NB4 (cell line): ENCODE measurements around the gene MCUR1.

Source experiments
- MYC ChIP-seq: IDR thresholded peaks from 2 replicates; pipeline ENCODE4 v1.6.1; 2011; ENCODE audit warnings: low read depth, low read length
- POLR2A ChIP-seq: IDR thresholded peaks from 2 replicates; pipeline ENCODE4 v1.6.1; 2011; ENCODE audit warnings: mild to moderate bottlenecking; ENCODE audit not compliant: insufficient read length; ENCODE audit errors: extremely low read depth
- TF ChIP-seq, protein P1 (sequence below): IDR thresholded peaks from one replicate; pipeline ENCODE4 v1.5.1; 2012; ENCODE audit warnings: low read depth, low read length

DNA sequence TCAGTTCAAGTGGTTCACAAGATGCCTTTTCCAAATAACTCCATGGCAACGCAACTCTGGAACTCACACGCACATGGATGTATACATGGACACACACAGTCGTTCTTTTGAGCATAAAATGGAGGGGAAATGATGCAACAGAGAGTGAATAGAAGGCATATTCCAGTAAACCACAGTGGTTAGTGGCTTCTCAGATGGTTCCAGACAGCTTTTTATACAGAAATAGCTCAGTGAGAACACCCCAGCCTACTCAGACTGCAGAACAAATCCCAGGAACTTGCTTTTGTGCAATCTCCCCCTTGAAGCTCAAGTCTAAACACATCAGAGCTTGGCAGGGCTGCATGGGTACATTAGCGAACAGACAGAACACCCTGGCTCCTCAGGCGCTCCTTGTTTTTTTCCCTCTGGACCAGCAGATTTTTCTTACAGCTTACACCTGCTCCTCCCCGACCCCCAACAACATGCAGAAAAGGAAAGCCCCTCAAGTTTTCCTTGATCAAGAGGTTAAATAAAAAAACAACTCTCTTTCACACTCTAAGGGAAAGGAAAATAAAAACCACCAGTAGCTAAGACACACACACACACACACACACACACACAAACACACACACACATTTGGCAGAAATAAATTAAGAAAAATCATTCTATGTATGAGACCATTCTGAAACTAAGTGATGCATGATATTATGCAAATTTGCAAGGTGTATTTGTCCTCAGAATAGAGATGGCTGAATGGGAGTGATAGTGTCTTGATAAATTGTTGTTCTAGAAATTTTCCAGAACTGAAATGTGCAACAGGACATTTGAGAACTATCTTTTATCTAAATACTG lies 51.5 kb downstream of the MCUR1 start:
- TF ChIP-seq, protein P1, sequence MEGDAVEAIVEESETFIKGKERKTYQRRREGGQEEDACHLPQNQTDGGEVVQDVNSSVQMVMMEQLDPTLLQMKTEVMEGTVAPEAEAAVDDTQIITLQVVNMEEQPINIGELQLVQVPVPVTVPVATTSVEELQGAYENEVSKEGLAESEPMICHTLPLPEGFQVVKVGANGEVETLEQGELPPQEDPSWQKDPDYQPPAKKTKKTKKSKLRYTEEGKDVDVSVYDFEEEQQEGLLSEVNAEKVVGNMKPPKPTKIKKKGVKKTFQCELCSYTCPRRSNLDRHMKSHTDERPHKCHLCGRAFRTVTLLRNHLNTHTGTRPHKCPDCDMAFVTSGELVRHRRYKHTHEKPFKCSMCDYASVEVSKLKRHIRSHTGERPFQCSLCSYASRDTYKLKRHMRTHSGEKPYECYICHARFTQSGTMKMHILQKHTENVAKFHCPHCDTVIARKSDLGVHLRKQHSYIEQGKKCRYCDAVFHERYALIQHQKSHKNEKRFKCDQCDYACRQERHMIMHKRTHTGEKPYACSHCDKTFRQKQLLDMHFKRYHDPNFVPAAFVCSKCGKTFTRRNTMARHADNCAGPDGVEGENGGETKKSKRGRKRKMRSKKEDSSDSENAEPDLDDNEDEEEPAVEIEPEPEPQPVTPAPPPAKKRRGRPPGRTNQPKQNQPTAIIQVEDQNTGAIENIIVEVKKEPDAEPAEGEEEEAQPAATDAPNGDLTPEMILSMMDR, result no peak
- no peak for TF ChIP-seq POLR2A
- peak; percentile 58 for TF ChIP-seq MYC
